GM19193 (cell line): Measurements from ENCODE around the gene FAT2.

Experiments
- POLR2A ChIP-seq: IDR thresholded peaks from 4 replicates; pipeline ENCODE4 v1.6.1; 2011; ENCODE audit not compliant: insufficient read depth, insufficient read length; ENCODE audit errors: extremely low read depth

FAT2 gene

DNA sequence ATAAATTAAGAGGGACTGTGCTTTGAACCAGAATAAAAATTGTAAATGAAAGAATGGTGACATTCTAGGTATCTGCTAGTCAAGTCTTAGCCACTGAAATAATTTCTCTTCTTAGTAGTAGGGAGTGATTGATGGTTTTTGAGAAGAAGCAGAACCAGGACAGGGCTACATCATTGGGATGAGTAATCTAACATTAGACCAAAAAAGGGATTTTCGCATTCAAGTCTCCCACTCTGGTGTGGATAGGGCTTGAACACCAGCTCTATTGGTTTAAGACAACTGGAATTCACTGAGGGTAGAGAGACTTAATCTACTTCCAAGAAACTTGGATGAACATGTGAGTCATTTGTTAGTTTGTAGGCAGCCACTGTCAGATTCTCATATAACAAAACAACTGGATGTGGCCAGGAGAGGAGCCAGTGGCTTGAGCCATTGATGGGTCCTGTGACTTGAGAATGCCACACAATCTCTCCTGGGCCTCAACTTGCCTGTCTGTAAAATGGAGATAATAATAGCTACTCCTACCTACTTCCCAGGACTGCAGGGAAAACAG, 16.6 kb downstream of the FAT2 start:
- TF ChIP-seq POLR2A, result no peak

GRCh38 chr5:151572657-151573368, 18.3 kb downstream of the FAT2 start:
- no peak for TF ChIP-seq POLR2A

- TF ChIP-seq POLR2A, result no peak
These were observed 19.6 kb downstream of the FAT2 start for GRCh38 chr5:151571270-151572173.

DNA sequence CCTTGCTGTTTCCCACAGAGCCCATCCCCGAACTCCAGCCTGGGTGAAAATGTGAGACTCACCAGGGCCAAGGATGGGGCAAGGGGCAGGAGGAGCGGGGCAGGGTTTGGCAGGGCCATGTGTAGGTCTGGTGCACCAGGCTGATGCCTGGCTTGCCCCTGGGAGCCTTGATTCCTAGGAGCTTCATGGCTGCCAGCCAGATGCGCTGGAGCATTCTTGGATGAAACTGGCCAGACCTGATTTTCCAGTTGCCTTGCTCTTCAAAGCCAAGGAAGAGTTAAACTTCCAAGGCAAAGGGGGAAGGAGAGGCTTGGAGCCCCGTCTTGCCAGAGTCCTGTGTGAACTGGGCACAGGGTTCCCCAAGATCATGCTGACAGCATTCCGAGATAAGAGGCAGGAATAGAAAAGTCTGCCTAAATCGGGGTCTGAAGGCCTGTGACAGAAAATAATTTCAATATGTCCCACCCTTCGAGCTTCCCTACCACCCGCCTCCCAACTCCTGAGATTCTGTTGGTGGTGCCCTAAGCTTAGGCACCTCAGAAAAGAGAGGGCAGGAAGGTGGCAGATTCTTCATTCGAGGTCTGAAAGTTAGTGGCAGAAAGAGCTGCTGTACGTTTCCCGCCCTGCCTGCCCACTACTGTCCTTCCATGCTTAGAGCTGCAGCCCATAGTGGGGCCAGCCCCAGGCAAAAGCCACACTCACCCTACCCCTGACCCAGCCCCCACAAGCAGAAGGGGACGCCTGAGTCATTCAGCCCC, 20.4 kb downstream of the FAT2 start:
- TF ChIP-seq POLR2A, result no peak

DNA sequence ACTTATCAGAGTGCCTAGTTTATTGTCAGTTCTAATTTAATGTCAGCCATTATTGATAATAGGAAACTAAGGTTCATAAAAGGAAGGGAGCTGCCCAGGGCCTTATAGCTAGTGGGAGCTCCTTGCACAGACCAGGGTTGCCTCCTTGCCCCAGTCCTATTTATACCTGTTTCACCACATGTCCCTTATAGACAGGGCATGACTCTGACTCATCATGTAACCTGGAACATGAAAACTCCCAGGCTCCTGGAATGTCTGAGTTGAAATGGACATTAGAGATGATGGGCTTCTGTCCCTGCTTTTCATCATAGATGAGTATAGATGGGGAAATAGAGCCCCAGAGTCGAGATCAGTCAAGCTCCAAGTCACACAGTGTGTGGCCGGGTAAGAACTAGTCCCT, 21.1 kb downstream of the FAT2 start:
- TF ChIP-seq POLR2A, result no peak

DNA sequence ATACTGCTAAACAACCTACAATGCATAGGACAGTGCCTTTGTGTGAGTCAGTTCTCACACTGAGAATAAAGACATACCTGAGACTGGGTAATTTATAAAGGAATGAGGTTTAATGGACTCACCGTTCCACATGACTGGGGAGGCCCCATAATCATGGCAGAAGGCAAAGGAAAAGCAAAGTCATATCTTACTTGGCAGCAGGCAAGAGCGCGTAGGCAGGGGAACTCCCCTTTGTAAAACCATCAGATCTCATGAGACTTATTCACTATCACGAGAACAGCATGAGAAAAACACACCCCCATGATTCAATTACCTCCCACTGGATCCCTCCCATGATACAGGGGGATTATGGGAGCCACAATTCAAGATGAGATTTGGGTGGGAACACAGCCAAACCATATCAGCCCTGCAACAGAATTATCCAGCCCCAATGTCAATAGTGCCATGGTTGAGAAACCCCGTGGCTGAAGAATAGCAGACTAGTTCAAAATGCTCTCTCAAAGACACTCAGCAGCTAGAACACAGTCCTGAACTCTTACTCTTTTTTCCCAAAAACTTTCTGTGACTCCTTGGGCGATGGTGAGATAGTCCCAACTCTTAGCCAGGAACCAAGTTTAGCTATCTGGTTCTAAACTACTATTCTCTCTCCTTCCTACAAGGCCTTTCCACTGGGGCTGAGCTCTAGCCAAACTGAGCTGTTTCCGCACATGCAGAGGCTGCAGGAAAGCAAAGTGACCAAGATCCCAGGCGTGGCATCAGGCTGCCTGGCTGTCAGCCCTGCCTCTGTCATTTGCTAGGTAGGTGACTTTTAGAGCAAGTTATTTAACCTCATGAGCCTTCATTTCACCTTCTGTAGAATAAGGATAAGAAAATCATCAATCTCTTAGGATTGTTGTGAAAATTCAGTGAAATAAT, 21.7 kb downstream of the FAT2 start:
- no peak for TF ChIP-seq POLR2A

- no peak for TF ChIP-seq POLR2A
These were observed 23.1 kb downstream of the FAT2 start for GRCh38 chr5:151568036-151568435.

DNA sequence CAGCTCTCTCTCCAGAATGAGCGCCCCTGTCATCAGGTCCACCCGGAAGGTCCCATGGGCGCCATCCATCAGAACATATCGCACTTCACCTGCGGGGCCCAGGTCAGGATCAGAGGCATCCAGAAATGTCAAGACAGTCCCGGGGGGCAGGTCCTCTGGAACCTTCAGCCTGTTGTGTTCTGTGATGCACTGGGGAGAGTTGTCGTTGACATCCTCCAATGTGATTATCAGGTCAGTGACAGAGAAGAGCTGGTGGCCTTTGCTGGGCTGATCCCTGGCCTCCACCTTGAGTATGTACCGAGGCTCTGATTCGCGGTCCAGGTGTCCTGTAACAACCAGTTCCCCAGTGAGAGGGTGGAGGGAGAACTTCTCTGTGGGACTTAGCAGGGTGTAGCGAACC, 25.2 kb downstream of the FAT2 start:
- TF ChIP-seq POLR2A, result no peak

DNA sequence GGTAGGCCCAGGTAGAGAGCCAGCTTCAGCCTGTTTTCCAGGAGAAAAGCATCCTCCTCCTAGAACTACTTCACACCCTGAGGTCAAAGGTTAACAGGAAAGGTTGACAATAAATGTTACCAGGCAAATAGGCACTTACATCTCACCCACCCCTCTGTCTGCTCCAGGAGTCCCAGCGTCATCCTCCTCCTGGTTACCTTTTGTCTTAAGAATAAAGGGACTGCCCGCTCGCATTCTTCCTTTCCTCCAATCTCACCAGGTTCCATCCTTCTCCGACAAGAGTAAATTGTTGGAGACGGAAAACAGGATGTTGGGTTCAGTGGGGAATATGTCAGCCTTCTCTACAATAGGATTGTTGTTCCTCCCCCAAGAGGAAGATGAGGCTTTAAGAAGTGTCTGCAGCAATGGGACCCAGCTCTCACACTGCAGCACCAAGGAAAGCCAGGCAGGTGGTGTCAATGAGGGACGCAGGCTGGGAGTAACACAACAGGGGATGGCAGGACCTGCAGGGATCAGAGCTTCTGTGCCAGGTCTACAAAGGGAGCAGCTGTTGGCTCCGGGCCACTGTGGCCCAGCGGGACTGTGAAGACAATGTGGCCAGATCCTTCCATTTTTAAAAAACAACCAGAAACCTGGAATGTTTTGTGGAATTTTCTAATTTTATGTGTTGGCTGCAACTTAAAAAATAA, 29.0 kb downstream of the FAT2 start:
- TF ChIP-seq POLR2A, result no peak

GRCh38 chr5:151557951-151558350, 33.2 kb downstream of the FAT2 start:
- no peak for TF ChIP-seq POLR2A

DNA sequence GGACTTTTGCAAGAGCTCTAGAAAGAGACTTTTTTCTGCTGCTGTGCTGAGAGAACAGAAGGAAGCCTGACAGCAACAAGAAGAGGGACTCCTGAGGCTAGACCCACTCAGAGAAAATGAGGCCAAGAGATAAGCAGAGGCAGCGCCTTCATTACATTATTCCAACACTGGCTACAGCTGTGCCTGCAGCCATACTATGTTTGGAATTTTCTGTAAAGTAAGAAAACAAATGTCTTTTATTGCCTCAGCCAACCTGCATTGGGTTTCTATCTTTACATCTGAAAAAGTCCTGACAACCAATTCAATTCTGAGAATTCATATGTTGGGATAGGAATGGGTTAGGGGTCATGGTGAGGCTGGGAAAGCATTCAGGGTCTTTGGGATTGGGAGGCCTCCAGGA, 33.7 kb downstream of the FAT2 start:
- TF ChIP-seq POLR2A, result no peak

- no peak for TF ChIP-seq POLR2A
These were observed 34.3 kb downstream of the FAT2 start for GRCh38 chr5:151556806-151557205.

GRCh38 chr5:151555760-151556576, 35.2 kb downstream of the FAT2 start:
- no peak for TF ChIP-seq POLR2A
